DMS79 treated with DMSO at 0.1 percent for 48 hours (cell line): ENCODE measurements around the gene CCN6.

Source experiments
- DNase-seq: peaks from one replicate; lab custom pipeline; 2025; lab: John Stamatoyannopoulos, UW

The CCN6 gene

DNA sequence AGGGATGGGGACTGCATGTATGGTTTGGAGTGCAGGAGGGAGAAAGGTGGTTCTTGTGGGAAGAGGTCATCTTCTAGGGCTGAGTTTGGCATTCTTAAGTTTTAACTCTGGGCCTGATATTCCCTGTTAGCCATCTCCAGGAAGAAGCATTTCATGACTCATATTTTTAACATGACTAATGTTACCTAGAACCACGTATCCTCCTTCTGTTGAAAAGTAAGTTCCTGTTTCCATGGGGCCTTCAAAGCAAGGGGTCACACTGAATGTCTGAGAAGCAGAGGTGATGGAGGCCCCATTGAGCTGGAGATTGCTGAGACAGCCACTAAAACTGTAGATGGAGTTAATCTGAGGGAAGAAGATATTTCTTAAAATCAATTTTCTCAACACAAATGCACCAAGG lies 63.6 kb downstream of the CCN6 start:
- DNase-seq, result no peak

DNA sequence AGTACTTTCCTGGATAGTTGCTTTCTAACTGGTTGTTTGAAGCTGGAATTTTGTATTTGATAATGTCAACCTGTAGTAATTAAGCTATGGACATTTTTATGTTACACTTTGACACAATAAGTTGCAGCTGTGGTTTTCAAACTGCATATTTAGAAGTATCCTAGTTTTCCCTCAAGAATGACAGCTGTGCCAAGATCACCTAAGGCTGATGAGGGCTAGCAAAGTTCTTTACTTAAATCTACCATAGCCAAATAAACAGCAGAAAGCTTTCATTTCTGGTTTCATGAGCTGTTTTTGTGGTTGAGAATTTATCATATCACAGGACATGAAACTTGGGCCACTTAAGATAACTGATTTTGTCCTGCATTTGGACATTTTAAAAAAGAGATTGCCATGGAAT lies 64.1 kb downstream of the CCN6 start:
- DNase-seq, result no peak
